ENCODE results near the gene MAP4.

MAP4 gene, protein sequence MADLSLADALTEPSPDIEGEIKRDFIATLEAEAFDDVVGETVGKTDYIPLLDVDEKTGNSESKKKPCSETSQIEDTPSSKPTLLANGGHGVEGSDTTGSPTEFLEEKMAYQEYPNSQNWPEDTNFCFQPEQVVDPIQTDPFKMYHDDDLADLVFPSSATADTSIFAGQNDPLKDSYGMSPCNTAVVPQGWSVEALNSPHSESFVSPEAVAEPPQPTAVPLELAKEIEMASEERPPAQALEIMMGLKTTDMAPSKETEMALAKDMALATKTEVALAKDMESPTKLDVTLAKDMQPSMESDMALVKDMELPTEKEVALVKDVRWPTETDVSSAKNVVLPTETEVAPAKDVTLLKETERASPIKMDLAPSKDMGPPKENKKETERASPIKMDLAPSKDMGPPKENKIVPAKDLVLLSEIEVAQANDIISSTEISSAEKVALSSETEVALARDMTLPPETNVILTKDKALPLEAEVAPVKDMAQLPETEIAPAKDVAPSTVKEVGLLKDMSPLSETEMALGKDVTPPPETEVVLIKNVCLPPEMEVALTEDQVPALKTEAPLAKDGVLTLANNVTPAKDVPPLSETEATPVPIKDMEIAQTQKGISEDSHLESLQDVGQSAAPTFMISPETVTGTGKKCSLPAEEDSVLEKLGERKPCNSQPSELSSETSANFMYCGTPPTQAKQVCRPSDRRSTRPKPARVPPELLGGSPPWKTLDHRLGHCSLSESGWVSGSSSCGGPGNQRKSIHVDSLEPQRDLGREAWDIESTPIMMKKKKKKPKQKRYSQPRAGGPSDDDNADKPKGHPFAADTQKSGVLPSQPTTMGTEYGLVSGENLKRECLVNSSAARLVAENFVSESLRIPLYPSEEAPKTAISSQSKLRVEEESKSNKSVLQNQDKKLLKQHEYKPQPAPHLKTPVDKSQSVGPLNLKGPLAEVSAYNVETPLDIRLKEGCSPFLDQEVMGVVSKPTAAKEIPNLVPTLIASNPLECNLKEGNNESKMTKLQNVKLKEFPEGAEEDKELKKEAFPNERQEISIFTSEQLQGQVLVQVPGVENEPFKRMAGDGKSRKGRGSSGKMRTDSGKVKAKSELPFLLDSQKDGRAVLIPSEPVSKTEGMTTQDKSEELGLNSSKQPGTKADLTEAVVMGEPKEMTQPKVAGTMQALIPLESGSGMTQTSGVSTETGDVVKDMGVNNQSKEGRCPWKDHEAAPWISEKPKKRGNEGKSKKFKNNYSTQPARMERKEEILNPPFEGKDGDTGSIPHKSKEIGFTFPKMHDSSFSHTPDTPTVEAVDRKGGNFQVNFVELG (N-terminal part only)

GRCh38 chr3:48016301-48016973 lies at the start of gene MAP4:
Gene MAP4 (minus strand): TSS chr3:48016416. CDS start chr3:47998860, 17,556 bp downstream.
- TF ChIP-seq EZH2phosphoT487 (IDR thresholded peaks at IDR 0.05; ENCODE audit: borderline replicate concordance), result no peak
- TF ChIP-seq, protein P1, sequence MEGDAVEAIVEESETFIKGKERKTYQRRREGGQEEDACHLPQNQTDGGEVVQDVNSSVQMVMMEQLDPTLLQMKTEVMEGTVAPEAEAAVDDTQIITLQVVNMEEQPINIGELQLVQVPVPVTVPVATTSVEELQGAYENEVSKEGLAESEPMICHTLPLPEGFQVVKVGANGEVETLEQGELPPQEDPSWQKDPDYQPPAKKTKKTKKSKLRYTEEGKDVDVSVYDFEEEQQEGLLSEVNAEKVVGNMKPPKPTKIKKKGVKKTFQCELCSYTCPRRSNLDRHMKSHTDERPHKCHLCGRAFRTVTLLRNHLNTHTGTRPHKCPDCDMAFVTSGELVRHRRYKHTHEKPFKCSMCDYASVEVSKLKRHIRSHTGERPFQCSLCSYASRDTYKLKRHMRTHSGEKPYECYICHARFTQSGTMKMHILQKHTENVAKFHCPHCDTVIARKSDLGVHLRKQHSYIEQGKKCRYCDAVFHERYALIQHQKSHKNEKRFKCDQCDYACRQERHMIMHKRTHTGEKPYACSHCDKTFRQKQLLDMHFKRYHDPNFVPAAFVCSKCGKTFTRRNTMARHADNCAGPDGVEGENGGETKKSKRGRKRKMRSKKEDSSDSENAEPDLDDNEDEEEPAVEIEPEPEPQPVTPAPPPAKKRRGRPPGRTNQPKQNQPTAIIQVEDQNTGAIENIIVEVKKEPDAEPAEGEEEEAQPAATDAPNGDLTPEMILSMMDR (conservative IDR thresholded peaks at IDR 0.05; ENCODE audit: low read length), result no peak
- H3K9ac ChIP-seq (ENCODE audit: low read depth, low read length, poor library complexity, severe bottlenecking), result peak within 1 kb of the TSS; percentile 35
- peaks cover 10% of the 10 kb centered on the region for H4K20me1 ChIP-seq (ENCODE audit: insufficient read depth, low read length, poor library complexity, severe bottlenecking)
- no peaks in the 10 kb centered on the region for H3K36me3 ChIP-seq (ENCODE audit: insufficient read depth, low read length)
- H3K4me1 ChIP-seq (ENCODE audit: insufficient read depth, low read length, poor library complexity, severe bottlenecking), result peaks cover 46% of the 10 kb centered on the region
- H3F3A ChIP-seq (ENCODE audit: low read depth), result no peaks in the 10 kb centered on the region; the same call in 1 of the 2 replicates
- H3K4me3 ChIP-seq (ENCODE audit: low read length, poor library complexity, severe bottlenecking), result no peak within 1 kb of the TSS
- no peaks in the 10 kb centered on the region for H3K9me3 ChIP-seq (ENCODE audit: insufficient read depth, low read depth, low read length)
- H3K4me2 ChIP-seq (ENCODE audit: low read depth, low read length, poor library complexity, severe bottlenecking), result peak within 1 kb of the TSS; percentile 34
- peaks cover 41% of the 10 kb centered on the region; the same call in 1 of the 2 replicates for H3K79me2 ChIP-seq (ENCODE audit: insufficient read depth, low read length)
- H3K27me3 ChIP-seq (ENCODE audit: insufficient read depth, low read length, poor library complexity, severe bottlenecking), result no peaks in the 10 kb centered on the region
- no peaks in the 10 kb centered on the region for H3K9me2 ChIP-seq (replicated peaks; ENCODE audit: low read depth, low read length)
- no peak within 1 kb of the TSS for H2AFZ ChIP-seq (ENCODE audit: low read length)

DNA sequence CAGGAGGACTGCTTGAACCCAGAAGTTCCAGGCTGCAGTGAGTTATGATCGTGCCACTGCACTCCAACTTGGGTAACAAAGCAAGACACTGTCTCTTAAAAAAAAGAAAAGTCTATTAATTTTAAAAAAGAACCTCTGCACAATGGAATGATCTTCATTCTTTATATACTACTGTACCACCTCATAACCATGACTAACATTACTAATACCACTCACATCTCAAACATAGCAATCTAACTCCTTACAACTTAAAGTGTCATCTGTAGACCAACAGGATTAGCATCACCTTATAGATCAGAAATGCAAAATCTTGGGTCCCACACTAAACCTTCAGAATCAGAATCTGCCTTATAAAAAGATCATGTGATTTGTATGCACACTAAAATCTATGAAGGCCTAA lies 48.8 kb upstream of the MAP4 start:
- no peaks in the 10 kb centered on the region for H3K36me3 ChIP-seq (ENCODE audit: insufficient read depth, low read length)
- H3K4me1 ChIP-seq (ENCODE audit: insufficient read depth, low read length, poor library complexity, severe bottlenecking), result no peaks in the 10 kb centered on the region
- no peak for TF ChIP-seq EZH2phosphoT487 (IDR thresholded peaks at IDR 0.05; ENCODE audit: borderline replicate concordance)
- TF ChIP-seq, protein P1 (conservative IDR thresholded peaks at IDR 0.05; ENCODE audit: low read length), result no peak
- no peaks in the 10 kb centered on the region for H3K9me2 ChIP-seq (replicated peaks; ENCODE audit: low read depth, low read length)
- no peak overlapping the region for H3K9ac ChIP-seq (ENCODE audit: low read depth, low read length, poor library complexity, severe bottlenecking)
- H3K4me2 ChIP-seq (ENCODE audit: low read depth, low read length, poor library complexity, severe bottlenecking), result no peak overlapping the region
- peaks cover 36% of the 10 kb centered on the region for H3K79me2 ChIP-seq (ENCODE audit: insufficient read depth, low read length)
- H3F3A ChIP-seq (ENCODE audit: low read depth), result no peaks in the 10 kb centered on the region
- H3K9me3 ChIP-seq (ENCODE audit: insufficient read depth, low read depth, low read length), result no peaks in the 10 kb centered on the region
- no peaks in the 10 kb centered on the region for H3K27me3 ChIP-seq (ENCODE audit: insufficient read depth, low read length, poor library complexity, severe bottlenecking)
- no peak overlapping the region for H2AFZ ChIP-seq (ENCODE audit: low read length)
- no peak overlapping the region for H3K4me3 ChIP-seq (ENCODE audit: low read length, poor library complexity, severe bottlenecking)
- H4K20me1 ChIP-seq (ENCODE audit: insufficient read depth, low read length, poor library complexity, severe bottlenecking), result peaks cover 5% of the 10 kb centered on the region

Measured in Loucy (cell line).